ENCODE data around the gene TUT4.

The TUT4 gene

DNA sequence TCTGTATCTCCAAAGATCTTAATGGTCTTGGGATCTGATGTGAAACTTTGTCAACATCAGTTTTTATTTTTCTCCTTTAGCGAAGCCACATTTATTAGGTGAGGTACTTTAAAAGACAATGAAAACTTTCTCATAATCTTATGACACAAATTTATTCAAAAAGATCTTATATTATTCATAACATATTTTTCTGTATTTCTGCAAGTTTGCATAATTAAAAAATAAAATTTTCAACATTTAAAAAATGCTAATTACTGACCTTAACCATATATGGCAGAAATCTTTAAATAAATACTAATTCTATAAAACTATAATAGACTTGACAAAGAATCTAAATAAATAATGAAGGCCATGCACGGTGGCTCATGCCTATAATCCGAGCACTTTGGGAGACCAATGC, 75.9 kb downstream of the TUT4 start:
- in situ Hi-C loops (cut with HindIII; ENCODE audit: low sequenced_read_pairs) = no loop called here

DNA sequence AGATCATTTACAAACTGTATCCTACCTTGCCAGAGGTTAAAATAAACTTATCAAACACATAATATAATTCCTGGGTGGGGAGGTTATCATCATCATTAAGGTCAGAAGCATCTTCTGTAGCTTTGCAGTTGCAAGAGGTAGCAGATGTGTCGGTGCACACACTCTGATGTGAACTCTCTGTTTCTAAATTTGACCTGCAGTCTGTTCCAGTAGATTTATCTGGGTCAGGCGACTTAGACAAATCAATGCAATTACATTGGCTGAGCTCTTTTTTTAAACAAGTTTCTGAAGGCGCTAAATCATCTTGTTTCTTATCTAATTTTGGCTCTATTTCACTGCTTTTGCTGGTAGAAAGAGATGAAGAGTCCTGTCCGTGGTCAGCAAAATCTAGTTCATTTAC, 78.1 kb downstream of the TUT4 start:
- in situ Hi-C loops (cut with HindIII; ENCODE audit: low sequenced_read_pairs) = no loop called here

GRCh38 chr1:52473039-52473438, 79.9 kb downstream of the TUT4 start:
- in situ Hi-C loops (cut with HindIII; ENCODE audit: low sequenced_read_pairs) = no loop called here

DNA sequence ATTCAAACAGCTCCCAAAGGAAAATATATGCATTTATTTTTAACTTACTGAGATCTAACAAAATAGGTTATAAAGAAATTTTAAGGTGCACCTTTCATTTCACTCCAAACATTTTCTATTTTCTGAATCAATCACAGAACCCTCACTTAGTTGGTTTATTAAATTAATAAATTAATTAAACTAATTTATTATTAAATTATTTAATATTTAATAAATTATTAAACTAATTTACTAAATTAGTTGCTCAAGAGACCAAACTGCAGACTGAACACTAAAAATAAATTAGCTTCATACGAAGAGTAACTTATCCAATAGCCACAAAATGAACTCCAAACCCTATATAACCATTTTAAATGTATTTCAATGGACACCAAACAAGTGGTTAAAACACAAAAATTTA, 80.5 kb downstream of the TUT4 start:
- in situ Hi-C loops (cut with HindIII; ENCODE audit: low sequenced_read_pairs) = no loop called here

GRCh38 chr1:52469108-52469507, 83.8 kb downstream of the TUT4 start:
- in situ Hi-C loops (cut with HindIII; ENCODE audit: low sequenced_read_pairs) = no loop called here

DNA sequence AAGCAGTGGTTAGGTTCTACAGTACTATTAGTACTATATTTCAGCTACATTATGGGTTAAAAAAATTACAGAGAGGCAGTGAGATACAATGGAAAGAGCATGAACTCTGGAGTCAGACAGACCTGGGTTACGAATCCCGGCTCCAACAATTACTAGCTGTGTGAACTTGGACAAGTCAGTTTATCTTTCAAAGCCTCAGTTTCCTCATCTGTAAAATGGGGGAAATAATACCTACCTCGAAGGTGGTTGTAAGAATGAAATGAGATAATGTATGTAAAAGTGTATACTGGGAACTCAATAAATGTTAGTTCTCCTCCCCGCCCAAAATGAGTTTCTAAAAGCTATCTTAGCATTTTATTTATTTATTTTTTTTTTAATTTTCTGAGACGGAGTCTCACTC, 89.0 kb downstream of the TUT4 start:
- in situ Hi-C loops (cut with HindIII; ENCODE audit: low sequenced_read_pairs) = no loop called here

GRCh38 chr1:52461821-52462220, 91.1 kb downstream of the TUT4 start:
- in situ Hi-C loops (cut with HindIII; ENCODE audit: low sequenced_read_pairs) = no loop called here

DNA sequence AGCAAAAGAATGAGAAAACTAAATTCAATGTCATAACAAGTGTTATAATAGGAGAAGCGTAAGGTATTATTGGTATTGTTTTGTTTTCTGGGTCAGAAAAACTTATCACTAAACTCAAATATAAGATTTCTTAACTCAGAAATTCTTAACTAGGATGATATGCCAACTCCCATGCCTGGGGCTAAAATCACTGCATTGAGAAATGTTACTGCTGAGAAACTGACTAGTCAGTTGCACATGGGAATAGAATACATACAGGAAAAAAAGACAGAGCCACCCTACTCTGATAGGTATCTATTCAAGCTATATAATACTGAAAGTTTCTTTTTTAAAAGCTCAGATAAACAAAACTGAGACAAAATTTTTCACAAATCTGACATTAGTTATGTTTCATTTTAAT, 92.2 kb downstream of the TUT4 start:
- in situ Hi-C loops (cut with HindIII; ENCODE audit: low sequenced_read_pairs) = no loop called here

DNA sequence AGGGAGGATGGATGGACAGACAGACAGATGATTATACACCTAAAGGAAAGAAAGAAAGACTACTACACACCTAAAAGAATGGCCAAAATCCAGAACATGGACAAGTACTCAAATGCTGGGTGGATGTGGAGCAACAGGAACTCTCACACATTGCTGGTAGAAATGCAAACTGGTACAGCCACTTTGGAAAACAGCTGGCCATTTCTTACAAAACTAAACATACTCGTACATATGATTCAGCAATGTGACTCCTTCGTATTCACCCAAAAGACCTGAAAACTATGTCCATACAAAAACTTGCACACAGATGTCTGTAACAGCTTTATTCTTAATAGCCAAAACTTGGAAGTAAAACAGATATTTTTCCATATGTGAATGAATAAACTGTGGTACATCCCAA, 97.2 kb downstream of the TUT4 start:
- in situ Hi-C loops (cut with HindIII; ENCODE audit: low sequenced_read_pairs) = no loop called here

DNA sequence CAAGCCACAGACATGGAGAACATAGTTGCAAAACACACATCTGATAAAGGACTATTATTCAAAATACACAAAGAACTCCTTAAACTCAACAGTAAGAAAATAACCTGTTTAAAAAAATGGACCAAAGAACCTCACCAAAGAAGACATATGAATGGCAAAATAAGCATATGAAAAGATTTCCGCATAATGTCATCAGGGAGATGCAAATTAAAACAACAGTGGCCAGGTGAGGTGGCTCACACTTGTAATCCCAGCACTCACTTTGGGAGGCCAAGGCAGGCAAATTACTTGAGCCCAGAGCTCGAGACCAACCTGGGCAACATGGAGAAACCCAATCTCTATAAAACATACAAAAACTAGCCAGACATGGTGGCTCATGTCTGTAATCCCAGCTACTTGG, 98.1 kb downstream of the TUT4 start:
- in situ Hi-C loops (cut with HindIII; ENCODE audit: low sequenced_read_pairs) = no loop called here

- in situ Hi-C loops (cut with HindIII; ENCODE audit: low sequenced_read_pairs) = no loop called here
Measured at GRCh38 chr1:52454127-52454526, 98.8 kb downstream of the TUT4 start.

DNA sequence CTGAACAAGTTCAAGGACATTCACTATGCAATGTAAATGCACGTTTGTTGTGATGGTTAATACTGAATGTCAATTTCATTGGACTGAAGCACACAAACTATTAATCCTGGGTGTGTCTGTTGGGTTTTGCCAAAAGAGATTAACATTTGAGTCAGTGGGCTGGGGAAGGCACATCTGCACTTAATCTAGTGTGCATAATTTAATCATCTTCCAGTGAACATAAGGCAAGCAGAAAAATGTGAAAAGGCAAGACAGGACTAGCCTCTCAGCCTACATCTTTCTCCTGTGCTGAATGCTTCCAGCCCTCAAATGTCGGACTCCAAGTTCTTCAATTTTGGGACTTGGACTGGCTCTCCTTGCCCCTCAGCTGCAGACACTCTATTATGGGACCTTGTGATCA, 108.4 kb downstream of the TUT4 start:
- in situ Hi-C loops (cut with HindIII; ENCODE audit: low sequenced_read_pairs) = no loop called here

- in situ Hi-C loops (cut with HindIII; ENCODE audit: low sequenced_read_pairs) = no loop called here
Measured at GRCh38 chr1:52439976-52440375, 112.9 kb downstream of the TUT4 start.

- in situ Hi-C loops (cut with HindIII; ENCODE audit: low sequenced_read_pairs) = no loop called here
Measured at GRCh38 chr1:52436817-52437216, 116.1 kb downstream of the TUT4 start.

- in situ Hi-C loops (cut with HindIII; ENCODE audit: low sequenced_read_pairs) = no loop called here
Measured at GRCh38 chr1:52435650-52436049, 117.2 kb downstream of the TUT4 start.

DNA sequence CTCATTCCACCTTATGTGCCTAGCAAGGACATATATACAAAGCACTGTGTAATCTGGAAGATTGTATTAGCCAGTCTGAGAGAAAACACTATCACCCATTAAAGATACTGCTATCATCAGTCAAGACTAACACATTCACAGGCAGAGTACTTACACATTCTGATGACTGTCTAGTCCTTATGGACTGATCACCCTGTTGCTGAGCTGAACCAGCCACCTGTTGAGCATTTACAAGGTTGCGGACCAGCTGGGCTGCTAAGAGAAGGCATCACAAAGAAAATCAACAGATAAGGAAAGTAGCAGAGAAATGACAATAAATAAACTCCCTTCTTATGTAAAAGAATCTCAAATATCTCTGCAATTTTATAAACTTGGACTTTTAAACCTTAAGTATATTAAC, 117.7 kb downstream of the TUT4 start:
- in situ Hi-C loops (cut with HindIII; ENCODE audit: low sequenced_read_pairs) = no loop called here

DNA sequence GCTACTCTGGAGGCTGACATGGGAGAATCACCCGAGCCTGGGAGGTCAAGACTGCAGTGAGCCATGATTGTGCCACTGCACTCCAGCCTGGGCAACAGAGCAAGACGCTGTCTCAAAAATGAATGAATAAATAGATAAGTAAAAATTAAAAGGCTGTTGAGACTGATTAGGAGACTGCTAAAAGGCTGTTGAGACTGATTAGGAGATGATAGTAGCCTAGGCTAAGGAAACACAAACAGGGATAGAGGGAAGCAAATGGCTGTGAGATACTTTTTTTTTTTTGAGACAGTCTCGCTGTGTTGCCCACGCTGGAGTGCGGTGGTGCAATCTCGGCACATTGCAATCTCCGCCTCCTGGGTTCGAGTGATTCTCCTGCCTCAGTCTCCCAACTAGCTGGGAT, 120.1 kb downstream of the TUT4 start:
- in situ Hi-C loops (cut with HindIII; ENCODE audit: low sequenced_read_pairs) = no loop called here

- in situ Hi-C loops (cut with HindIII; ENCODE audit: low sequenced_read_pairs) = no loop called here
Measured at GRCh38 chr1:52427152-52427551, 125.7 kb downstream of the TUT4 start.

GRCh38 chr1:52426371-52426770, 126.5 kb downstream of the TUT4 start:
- in situ Hi-C loops (cut with HindIII; ENCODE audit: low sequenced_read_pairs) = no loop called here

DNA sequence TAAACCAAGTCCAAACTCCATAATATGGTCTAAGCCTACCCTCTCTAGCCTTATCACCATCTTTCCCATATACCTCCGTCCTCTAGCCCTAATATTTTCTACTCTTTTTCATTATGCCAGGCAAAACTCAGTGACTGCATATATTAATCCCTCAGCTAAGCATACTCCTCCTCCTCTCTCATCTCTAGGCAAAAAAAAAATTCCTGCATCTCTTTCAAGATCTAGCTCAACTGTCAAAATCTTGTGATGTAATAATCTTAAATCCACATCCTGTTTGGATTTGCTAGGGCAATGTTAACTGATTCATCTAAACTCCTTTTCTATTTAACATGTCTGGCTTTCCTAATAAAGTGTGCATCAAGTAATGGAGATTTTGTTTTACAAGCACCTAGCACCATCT, 128.1 kb downstream of the TUT4 start:
- in situ Hi-C loops (cut with HindIII; ENCODE audit: low sequenced_read_pairs) = no loop called here

DNA sequence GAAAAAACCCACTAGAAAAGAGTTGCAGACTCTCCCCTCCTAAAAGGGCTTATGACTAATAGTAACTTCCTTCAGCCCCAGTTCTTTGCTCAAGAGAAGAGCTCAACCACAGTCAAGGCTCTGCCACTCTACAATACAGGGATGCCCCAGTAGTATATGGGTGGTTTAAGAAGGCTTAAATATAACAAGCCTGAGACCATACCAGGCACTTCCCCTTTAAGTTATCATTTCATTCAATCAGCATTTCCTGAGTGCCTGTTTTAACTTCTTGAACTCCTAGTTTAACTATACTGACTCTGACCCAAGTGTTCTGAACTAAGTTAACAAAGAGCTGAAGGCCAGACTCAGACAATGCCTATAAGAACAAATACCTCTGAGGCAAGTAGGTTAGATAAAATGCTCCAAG, 128.7 kb downstream of the TUT4 start:
- in situ Hi-C loops (cut with HindIII; ENCODE audit: low sequenced_read_pairs) = no loop called here

DNA sequence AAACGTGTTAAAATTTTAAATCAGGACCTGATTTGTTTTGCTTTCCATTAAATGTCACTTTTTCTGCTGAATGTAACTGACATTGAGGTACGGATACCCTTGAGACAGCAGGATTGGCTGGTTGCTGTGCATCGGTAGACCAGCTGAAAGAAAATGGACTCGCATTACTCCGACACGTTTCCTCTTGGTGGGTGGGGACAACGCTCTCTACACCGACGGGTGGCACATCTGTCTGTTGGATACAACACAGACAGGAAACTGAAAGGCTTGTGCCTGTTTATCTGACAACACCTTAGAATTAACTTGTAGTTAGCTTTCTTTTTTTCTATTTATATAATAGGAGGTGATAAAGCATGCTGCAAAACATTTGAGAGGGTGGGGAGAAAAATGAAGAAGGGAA, 129.1 kb downstream of the TUT4 start:
- in situ Hi-C loops (cut with HindIII; ENCODE audit: low sequenced_read_pairs) = no loop called here

DNA sequence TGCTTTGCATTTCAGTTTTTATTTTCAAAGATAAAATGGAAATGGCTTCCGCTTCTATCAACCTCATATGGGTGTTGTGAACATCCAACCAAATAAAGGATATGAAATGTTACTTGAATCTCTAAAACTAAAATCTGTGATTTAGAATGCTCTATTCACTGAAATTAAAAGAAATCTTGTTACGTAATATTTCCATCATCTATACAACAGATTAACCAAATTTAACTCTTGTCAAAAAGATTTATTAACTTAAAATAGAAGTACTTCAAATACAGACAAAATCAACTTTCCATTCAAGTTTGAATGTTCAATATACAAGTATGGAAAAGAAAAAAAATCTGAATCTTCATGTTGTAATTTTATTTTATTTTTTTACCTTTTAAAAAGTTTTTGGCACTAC, 129.8 kb downstream of the TUT4 start:
- in situ Hi-C loops (cut with HindIII; ENCODE audit: low sequenced_read_pairs) = no loop called here

GRCh38 chr1:52420713-52421112, 132.2 kb downstream of the TUT4 start:
- in situ Hi-C loops (cut with HindIII; ENCODE audit: low sequenced_read_pairs) = no loop called here
